Middle frontal gyrus (tissue), 1 donor: ENCODE results near the gene EP400.

ENCODE experiments used
- DNase-seq: peaks from one replicate; pipeline ENCODE4 v3.0.0-alpha.2; 2015; ENCODE audit warnings: low spot score; ENCODE audit errors: extremely low spot score

EP400 gene

GRCh38 chr12:131986361-131986760 lies 36.6 kb downstream of the EP400 start:
- DNase-seq = no peak

- no peak for DNase-seq
Measured at GRCh38 chr12:131986910-131987309, 37.2 kb downstream of the EP400 start.

- DNase-seq = no peak
Measured at GRCh38 chr12:131987552-131987951, 37.8 kb downstream of the EP400 start.

- DNase-seq = no peak
Measured at GRCh38 chr12:131988054-131988796, 38.5 kb downstream of the EP400 start.

- DNase-seq = no peak
Measured at GRCh38 chr12:131989021-131989420, 39.3 kb downstream of the EP400 start.

- DNase-seq = no peak
Measured at GRCh38 chr12:131990066-131990979, 40.6 kb downstream of the EP400 start.

- no peak for DNase-seq
Measured at GRCh38 chr12:131990980-131991305, 41.2 kb downstream of the EP400 start.

GRCh38 chr12:131991816-131992430 lies 42.2 kb downstream of the EP400 start:
- DNase-seq = no peak

- DNase-seq = no peak
Measured at GRCh38 chr12:131994589-131994988, 44.8 kb downstream of the EP400 start.

- no peak for DNase-seq
Measured at GRCh38 chr12:132000286-132000872, 50.6 kb downstream of the EP400 start.

GRCh38 chr12:132003846-132004245 lies 54.1 kb downstream of the EP400 start:
- no peak for DNase-seq

GRCh38 chr12:132004946-132005345 lies 55.2 kb downstream of the EP400 start:
- no peak for DNase-seq

GRCh38 chr12:132006056-132006680 lies 56.4 kb downstream of the EP400 start:
- DNase-seq = no peak

- no peak for DNase-seq
Measured at GRCh38 chr12:132007041-132007440, 57.3 kb downstream of the EP400 start.

GRCh38 chr12:132009336-132009859 lies 59.7 kb downstream of the EP400 start:
- DNase-seq = no peak

- no peak for DNase-seq
Measured at GRCh38 chr12:132012919-132013568, 63.3 kb downstream of the EP400 start.

- DNase-seq = no peak
Measured at GRCh38 chr12:132014092-132014914, 64.6 kb downstream of the EP400 start.

- no peak for DNase-seq
Measured at GRCh38 chr12:132014915-132015280, 65.2 kb downstream of the EP400 start.

GRCh38 chr12:132015686-132016430 lies 66.1 kb downstream of the EP400 start:
- no peak for DNase-seq
